H54 (cell line): ENCODE measurements around the gene CDK6.
"Not testable (repeated sequence)": the region's sequence is repeated elsewhere in the genome, so short reads cannot be mapped to it uniquely, and the experiment has no call there.

ENCODE experiments used
- DNase-seq: peaks from one replicate; pipeline ENCODE4 v3.0.0; 2011; ENCODE audit warnings: low spot score, mixed read lengths; ENCODE audit not compliant: insufficient read length
- FAIRE-seq: peaks from 3 replicates; lab custom pipeline; 2011; peaks lifted over from hg19 to GRCh38; lab: Jason Lieb, UNC
- POLR2A ChIP-seq: IDR thresholded peaks from 2 replicates; pipeline ENCODE4 v1.6.1; 2011; ENCODE audit warnings: low read depth, mild to moderate bottlenecking, low read length

Gene CDK6

GRCh38 chr7:92836489-92836999 is at the start of gene CDK6:
Gene CDK6, minus strand, starts transcription at chr7:92836573. Its CDS starts 3,250 bp downstream, at chr7:92833323.
- DNase-seq (peak; percentile 62), FAIRE-seq (no peak)
- TF ChIP-seq POLR2A, result peak; percentile 81

DNA sequence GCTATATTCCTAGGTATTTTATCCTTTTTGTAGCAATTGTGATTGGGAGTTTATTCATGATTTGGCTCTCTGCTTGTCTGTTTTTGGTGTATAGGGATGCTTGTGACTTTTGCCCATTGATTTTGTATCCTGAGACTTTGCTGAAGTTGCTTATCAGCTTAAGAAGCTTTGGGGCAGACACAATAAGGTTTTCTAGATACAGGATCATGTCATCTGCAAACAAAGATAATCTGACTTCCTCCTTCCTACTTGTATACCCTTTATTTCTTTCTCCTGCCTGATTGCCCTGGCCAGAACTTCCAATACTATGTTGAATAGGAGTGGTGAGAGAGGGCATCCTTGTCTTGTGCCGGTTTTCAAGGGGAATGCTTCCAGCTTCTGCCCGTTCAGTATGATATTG is 49.7 kb upstream of the CDK6 start:
- DNase-seq, result not testable (repeated sequence)

GRCh38 chr7:92884218-92884617 is 47.8 kb upstream of the CDK6 start:
- FAIRE-seq, result no peak
- DNase-seq, result no peak
- TF ChIP-seq POLR2A, result no peak

More for the DNA sequence above, 49.7 kb upstream of the CDK6 start:
- FAIRE-seq, result not testable (repeated sequence)

GRCh38 chr7:92882760-92883159 is 46.4 kb upstream of the CDK6 start:
- FAIRE-seq, result no peak
- no peak for TF ChIP-seq POLR2A
- DNase-seq, result no peak

DNA sequence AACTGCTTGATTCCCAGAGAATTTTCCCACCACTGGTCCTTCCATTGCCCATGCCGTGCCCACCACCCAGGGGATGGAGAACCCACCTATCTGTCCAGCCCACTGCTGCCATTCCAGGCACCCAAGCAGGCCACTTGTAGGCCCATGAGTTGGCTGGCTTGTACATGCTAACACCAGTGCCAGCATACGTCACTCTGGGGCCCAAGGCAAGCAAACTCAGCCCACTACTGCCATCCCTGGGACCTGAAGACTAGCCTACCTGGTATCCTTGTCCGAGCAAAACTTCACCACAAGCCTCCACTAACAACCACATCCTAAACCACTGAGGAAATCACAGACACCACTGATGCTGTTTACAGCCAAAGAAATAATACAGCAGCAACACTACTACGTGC is 44.7 kb upstream of the CDK6 start:
- no peak for TF ChIP-seq POLR2A
- DNase-seq (no peak), FAIRE-seq (no peak)

- TF ChIP-seq POLR2A, result no peak
- FAIRE-seq (no peak), DNase-seq (no peak)
Observed at GRCh38 chr7:92880212-92881090, 44.1 kb upstream of the CDK6 start.

- DNase-seq, result no peak
- FAIRE-seq, result no peak
- no peak for TF ChIP-seq POLR2A
Observed at GRCh38 chr7:92877367-92877766, 41.0 kb upstream of the CDK6 start.

- no peak for TF ChIP-seq POLR2A
- DNase-seq (no peak), FAIRE-seq (no peak)
Observed at GRCh38 chr7:92876836-92877235, 40.5 kb upstream of the CDK6 start.

DNA sequence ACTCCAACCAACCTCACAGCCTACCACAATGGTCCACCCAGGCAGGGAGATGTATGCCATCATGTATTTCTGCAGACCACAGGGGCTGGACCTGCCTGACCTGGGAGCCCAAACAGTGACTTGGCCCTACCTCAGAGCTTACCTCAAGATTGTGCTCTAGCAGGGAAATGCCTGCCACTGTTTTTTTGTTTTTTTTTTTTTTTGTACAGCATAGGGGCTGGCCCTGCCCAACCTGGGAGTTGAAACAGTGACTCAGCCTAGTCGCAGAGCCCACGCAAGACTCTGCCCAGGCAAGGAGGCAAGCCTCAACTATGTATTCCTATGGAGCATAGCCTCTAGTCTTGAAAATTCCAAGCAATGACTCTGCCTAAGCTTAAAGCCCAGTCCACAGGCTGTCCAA is 39.3 kb upstream of the CDK6 start:
- TF ChIP-seq POLR2A, result no peak
- FAIRE-seq, result no peak
- peak; percentile 5 for DNase-seq

- no peak for TF ChIP-seq POLR2A
- FAIRE-seq, result no peak
- DNase-seq, result no peak
Observed at GRCh38 chr7:92875173-92875572, 38.8 kb upstream of the CDK6 start.

DNA sequence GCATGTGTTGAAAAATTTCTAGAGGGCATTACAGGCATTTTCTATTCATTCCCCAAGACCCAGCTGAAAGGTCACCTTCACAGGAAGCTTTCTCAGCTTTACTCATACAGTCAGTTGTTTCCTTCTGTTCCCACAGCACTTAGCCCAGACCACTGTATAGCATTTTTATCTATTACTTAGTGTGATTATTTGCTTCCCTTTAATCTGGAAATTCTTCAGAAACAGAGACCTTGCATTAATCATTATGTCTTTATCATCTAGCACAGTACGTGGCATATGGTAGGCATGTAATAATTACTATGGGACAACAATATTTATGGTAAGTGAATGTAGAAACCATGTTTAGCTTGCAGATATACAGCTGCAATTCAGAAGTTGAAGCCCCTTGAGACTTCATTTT is 38.2 kb upstream of the CDK6 start:
- FAIRE-seq, result no peak

GRCh38 chr7:92873776-92874175 is 37.4 kb upstream of the CDK6 start:
- no peak for FAIRE-seq
- DNase-seq, result no peak
- TF ChIP-seq POLR2A, result no peak

More for the DNA sequence above, 38.2 kb upstream of the CDK6 start:
- no peak for TF ChIP-seq POLR2A
- no peak for DNase-seq

DNA sequence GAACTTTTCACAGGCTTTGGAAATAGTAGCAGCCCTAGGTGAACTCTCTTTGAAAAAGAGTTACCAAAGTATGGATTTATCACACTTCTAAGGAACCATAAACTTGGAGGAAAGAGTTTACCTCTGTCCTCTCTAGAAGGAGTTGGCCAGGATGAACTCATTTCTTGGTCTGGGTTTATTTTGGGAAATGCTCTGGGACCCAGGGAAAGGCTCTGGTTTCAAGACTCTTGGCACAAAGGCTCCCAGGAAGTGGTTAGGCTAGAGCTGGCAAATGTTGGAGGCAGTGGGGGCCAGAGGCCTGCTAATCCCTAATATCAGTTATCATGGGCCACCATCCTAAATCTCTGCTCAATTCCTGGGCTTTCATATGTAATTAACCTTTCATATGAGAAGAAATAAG is 36.3 kb upstream of the CDK6 start:
- DNase-seq (no peak), FAIRE-seq (no peak)
- no peak for TF ChIP-seq POLR2A

- FAIRE-seq (no peak), DNase-seq (no peak)
- no peak for TF ChIP-seq POLR2A
Observed at GRCh38 chr7:92868683-92869293, 32.4 kb upstream of the CDK6 start.

- FAIRE-seq, DNase-seq: not testable (repeated sequence)
Observed at GRCh38 chr7:92864169-92864568, 27.8 kb upstream of the CDK6 start.
